ENCODE results near the gene PHLDA1.

DNA sequence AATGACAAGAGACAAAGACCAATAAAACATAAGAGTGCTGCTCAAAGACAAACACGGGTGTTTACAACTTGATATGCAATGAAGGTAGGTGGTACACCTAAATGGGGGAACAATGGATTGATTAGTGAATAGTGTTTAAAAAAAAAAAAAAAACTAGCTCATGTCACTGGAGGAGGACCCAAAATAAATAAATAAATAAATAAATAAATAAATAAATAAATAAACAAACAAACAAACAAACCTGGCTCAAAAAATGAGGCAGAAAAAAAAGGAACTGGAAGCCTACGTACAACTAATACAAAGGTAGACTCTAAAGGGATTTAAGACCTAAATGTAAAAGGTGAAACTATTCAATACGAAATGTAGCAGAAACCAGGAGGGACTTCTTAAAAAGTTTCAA is 34.3 kb upstream of the PHLDA1 start:
- TF ChIP-seq, protein P1, sequence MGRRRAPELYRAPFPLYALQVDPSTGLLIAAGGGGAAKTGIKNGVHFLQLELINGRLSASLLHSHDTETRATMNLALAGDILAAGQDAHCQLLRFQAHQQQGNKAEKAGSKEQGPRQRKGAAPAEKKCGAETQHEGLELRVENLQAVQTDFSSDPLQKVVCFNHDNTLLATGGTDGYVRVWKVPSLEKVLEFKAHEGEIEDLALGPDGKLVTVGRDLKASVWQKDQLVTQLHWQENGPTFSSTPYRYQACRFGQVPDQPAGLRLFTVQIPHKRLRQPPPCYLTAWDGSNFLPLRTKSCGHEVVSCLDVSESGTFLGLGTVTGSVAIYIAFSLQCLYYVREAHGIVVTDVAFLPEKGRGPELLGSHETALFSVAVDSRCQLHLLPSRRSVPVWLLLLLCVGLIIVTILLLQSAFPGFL (CRISPR knock-in tag; IDR thresholded peaks at IDR 0.05): no peak
- TF ChIP-seq POLR2A (IDR thresholded peaks at IDR 0.05; ENCODE audit: insufficient read depth in 1 of 2, low read depth in 2 of 2, low read length in 2 of 2) (no peak), POLR2AphosphoS5 (IDR thresholded peaks at IDR 0.05; ENCODE audit: low read depth, low read length) (no peak), POLR2AphosphoS2 (IDR thresholded peaks at IDR 0.05; ENCODE audit: low read depth, low read length) (no peak), HNF4A (CRISPR knock-in tag; IDR thresholded peaks at IDR 0.05) (no peak), NR1H2 (CRISPR knock-in tag; IDR thresholded peaks at IDR 0.05; ENCODE audit: borderline replicate concordance, low read depth) (no peak), ZBTB1 (CRISPR knock-in tag; IDR thresholded peaks at IDR 0.05; ENCODE audit: borderline replicate concordance) (no peak), SKI (IDR thresholded peaks at IDR 0.05; ENCODE audit: partially characterized antibody) (no peak)
- TF ChIP-seq, protein P2, sequence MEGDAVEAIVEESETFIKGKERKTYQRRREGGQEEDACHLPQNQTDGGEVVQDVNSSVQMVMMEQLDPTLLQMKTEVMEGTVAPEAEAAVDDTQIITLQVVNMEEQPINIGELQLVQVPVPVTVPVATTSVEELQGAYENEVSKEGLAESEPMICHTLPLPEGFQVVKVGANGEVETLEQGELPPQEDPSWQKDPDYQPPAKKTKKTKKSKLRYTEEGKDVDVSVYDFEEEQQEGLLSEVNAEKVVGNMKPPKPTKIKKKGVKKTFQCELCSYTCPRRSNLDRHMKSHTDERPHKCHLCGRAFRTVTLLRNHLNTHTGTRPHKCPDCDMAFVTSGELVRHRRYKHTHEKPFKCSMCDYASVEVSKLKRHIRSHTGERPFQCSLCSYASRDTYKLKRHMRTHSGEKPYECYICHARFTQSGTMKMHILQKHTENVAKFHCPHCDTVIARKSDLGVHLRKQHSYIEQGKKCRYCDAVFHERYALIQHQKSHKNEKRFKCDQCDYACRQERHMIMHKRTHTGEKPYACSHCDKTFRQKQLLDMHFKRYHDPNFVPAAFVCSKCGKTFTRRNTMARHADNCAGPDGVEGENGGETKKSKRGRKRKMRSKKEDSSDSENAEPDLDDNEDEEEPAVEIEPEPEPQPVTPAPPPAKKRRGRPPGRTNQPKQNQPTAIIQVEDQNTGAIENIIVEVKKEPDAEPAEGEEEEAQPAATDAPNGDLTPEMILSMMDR (CRISPR knock-in tag; IDR thresholded peaks at IDR 0.05): no peak
- TF ChIP-seq, protein P3, sequence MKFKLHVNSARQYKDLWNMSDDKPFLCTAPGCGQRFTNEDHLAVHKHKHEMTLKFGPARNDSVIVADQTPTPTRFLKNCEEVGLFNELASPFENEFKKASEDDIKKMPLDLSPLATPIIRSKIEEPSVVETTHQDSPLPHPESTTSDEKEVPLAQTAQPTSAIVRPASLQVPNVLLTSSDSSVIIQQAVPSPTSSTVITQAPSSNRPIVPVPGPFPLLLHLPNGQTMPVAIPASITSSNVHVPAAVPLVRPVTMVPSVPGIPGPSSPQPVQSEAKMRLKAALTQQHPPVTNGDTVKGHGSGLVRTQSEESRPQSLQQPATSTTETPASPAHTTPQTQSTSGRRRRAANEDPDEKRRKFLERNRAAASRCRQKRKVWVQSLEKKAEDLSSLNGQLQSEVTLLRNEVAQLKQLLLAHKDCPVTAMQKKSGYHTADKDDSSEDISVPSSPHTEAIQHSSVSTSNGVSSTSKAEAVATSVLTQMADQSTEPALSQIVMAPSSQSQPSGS (CRISPR knock-in tag; IDR thresholded peaks at IDR 0.05): no peak
